Endothelial cell of hepatic sinusoid (primary cell): ENCODE measurements around the gene FFAR1.
"Not testable (repeated sequence)": the region's sequence is repeated elsewhere in the genome, so short reads cannot be mapped to it uniquely, and the experiment has no call there.

Source experiments
- in situ Hi-C: cut with HindIII; loops from 2 replicates; pipeline ENCODE4 v1.10.0; 2017; ENCODE audit warnings: low sequenced_read_pairs

FFAR1 gene

GRCh38 chr19:35357867-35358573 is 10.3 kb downstream of the FFAR1 start, which contains the start of gene FFAR3:
Gene FFAR3, plus strand, starts transcription at chr19:35358460. Its CDS starts 431 bp downstream, at chr19:35358891.
- in situ Hi-C loops = no loop called here

- in situ Hi-C loops = not testable (repeated sequence)
These were observed 11.1 kb downstream of the FFAR1 start for GRCh38 chr19:35358834-35359233.

- in situ Hi-C loops = not testable (repeated sequence)
These were observed 11.7 kb downstream of the FFAR1 start for GRCh38 chr19:35359395-35359794.

GRCh38 chr19:35360081-35360480 is 12.4 kb downstream of the FFAR1 start:
- in situ Hi-C loops = not testable (repeated sequence)

- in situ Hi-C loops = no loop called here
These were observed 13.2 kb downstream of the FFAR1 start for GRCh38 chr19:35360880-35361420.

- in situ Hi-C loops = no loop called here
These were observed 14.7 kb downstream of the FFAR1 start for GRCh38 chr19:35362261-35363000.

- in situ Hi-C loops = no loop called here
These were observed 15.4 kb downstream of the FFAR1 start for GRCh38 chr19:35363001-35363590.

GRCh38 chr19:35363711-35364425 is 16.2 kb downstream of the FFAR1 start:
- in situ Hi-C loops = no loop called here

GRCh38 chr19:35365303-35365702 is 17.6 kb downstream of the FFAR1 start:
- in situ Hi-C loops = no loop called here

GRCh38 chr19:35368378-35368777 is 20.7 kb downstream of the FFAR1 start:
- in situ Hi-C loops = no loop called here

GRCh38 chr19:35369522-35369921 is 21.8 kb downstream of the FFAR1 start:
- in situ Hi-C loops = no loop called here

GRCh38 chr19:35370722-35371121 is 23.0 kb downstream of the FFAR1 start, which contains the start of gene GPR42:
Gene GPR42, plus strand, starts transcription at chr19:35371068. Its CDS starts 292 bp downstream, at chr19:35371360.
- in situ Hi-C loops = no loop called here

- in situ Hi-C loops = no loop called here
These were observed 25.8 kb downstream of the FFAR1 start for GRCh38 chr19:35373492-35373891.

- in situ Hi-C loops = not testable (repeated sequence)
These were observed 26.3 kb downstream of the FFAR1 start for GRCh38 chr19:35374031-35374430.

- in situ Hi-C loops = no loop called here
These were observed 28.0 kb downstream of the FFAR1 start for GRCh38 chr19:35375505-35376307.

GRCh38 chr19:35377656-35378055 is 30.0 kb downstream of the FFAR1 start:
- in situ Hi-C loops = no loop called here

GRCh38 chr19:35378356-35378755 is 30.7 kb downstream of the FFAR1 start:
- in situ Hi-C loops = no loop called here

GRCh38 chr19:35379545-35379944 is 31.8 kb downstream of the FFAR1 start:
- in situ Hi-C loops = not testable (repeated sequence)

GRCh38 chr19:35379992-35380391 is 32.3 kb downstream of the FFAR1 start:
- in situ Hi-C loops = no loop called here
